KOPT-K1 (cell line): ENCODE measurements around the gene SAMD13.
"Not testable (repeated sequence)": the region's sequence is repeated elsewhere in the genome, so short reads cannot be mapped to it uniquely, and the experiment has no call there.

Experiments
- H3K27ac ChIP-seq: fragments of 200-600 bp; sonication (generic); 2 replicates; pipeline ENCODE4 v1.5.1; 2016; ENCODE audit warnings: antibody characterized with exemption, mild to moderate bottlenecking, low read depth, low read length; ENCODE audit not compliant: poor library complexity, severe bottlenecking
- H3K36me3 ChIP-seq: fragments of 200-600 bp; sonication (generic); 2 replicates; pipeline ENCODE4 v1.5.1; 2017; ENCODE audit warnings: antibody characterized with exemption, mild to moderate bottlenecking, low read length, moderate library complexity; ENCODE audit not compliant: insufficient read depth
- H3K9me3 ChIP-seq: fragments of 200-600 bp; sonication (generic); 2 replicates; pipeline ENCODE4 v1.5.1; 2017; ENCODE audit warnings: antibody characterized with exemption, low read length, mild to moderate bottlenecking; ENCODE audit not compliant: insufficient read depth, poor library complexity, severe bottlenecking

Gene SAMD13

DNA sequence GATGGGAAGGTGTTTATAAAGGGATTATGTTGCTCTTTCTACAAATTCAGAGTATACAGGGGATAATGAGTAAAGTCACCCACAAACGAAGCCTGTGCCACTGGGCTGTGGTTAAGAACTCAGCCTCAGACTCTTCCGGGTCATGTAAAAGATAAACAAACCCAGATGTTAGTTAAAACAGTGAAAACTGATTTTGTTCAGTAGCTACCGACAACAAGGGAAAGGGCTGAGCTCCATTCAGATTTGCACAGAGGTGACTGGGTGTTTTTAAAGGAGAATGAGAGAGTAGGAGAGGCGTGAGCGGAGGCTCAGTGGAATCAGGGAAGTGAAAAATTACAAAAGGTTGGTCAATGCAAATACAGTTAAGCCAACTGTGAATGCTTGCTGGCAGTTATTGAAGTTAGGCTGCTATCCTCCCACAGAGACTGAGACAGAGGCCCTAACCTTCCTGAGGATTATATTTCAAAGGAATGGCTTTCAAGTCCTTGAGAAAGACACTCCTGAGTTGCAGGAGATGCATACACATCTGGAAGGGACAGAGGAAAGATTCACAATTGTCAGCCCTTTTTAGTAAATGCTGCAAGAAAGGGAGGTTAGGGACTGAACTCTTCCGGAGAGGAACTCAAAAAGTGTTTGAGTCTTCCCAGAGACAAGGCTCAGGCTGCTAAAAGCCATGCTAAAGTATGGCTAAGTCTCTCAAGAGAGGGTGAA lies 29.9 kb upstream of the SAMD13 start:
- Histone ChIP-seq H3K36me3 (no peaks in the 10 kb centered on the region), H3K9me3 (no peaks in the 10 kb centered on the region), H3K27ac (peak overlapping the region; percentile 60)

DNA sequence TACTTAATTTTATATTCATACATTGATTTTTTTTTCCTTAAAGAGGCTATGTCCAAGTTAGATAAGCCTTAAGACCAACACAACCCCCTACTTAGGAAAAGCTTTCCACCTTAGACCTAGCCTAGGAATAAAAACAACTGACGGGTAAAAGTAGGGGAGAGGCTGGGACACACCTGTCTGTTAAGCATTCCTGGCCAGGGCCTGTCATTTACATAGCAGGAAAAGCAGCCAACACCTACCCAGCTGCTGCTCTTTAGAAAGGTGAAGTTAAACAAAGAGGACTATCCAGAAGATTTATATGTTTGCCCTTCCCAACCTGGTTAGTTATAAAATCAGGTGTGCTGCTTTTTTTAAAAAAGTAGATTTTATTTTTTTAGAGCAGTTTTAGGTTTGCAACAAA lies 29.1 kb upstream of the SAMD13 start:
- no peaks in the 10 kb centered on the region for H3K9me3 ChIP-seq
- H3K27ac ChIP-seq: no peak overlapping the region
- H3K36me3 ChIP-seq: no peaks in the 10 kb centered on the region

- Histone ChIP-seq H3K9me3 (no peaks in the 10 kb centered on the region), H3K27ac (no peak overlapping the region), H3K36me3 (no peaks in the 10 kb centered on the region)
These were observed 24.0 kb upstream of the SAMD13 start for GRCh38 chr1:84277343-84278059.

DNA sequence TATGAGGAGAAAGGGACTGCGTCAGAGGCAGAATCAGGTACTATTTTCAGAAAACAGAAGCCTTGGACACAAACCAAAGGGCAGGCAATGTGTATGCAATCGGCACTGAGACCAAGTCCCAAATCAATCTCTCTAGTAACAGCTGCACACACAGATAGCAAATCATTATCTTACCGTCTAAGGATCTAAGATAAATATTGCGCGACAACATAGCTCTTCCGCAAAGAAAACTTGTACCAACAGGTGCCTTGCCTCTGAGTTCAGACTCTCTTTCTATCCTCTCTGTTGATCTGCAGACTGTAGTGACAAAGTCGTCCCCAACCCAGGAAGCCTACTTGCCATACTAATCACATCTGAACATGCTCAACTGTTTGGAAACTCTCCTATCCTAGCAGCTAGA lies 22.6 kb upstream of the SAMD13 start:
- no peaks in the 10 kb centered on the region for H3K36me3 ChIP-seq
- no peak overlapping the region for H3K27ac ChIP-seq
- H3K9me3 ChIP-seq: no peaks in the 10 kb centered on the region

- H3K36me3 ChIP-seq: no peaks in the 10 kb centered on the region
- peaks cover 2% of the 10 kb centered on the region for H3K9me3 ChIP-seq
- no peak overlapping the region for H3K27ac ChIP-seq
These were observed 20.6 kb upstream of the SAMD13 start for GRCh38 chr1:84280912-84281311.

GRCh38 chr1:84282780-84283333 lies 18.7 kb upstream of the SAMD13 start:
- peaks cover 21% of the 10 kb centered on the region for H3K9me3 ChIP-seq
- no peak overlapping the region for H3K27ac ChIP-seq
- no peaks in the 10 kb centered on the region for H3K36me3 ChIP-seq

GRCh38 chr1:84283381-84283780 lies 18.1 kb upstream of the SAMD13 start:
- H3K27ac ChIP-seq: no peak overlapping the region

DNA sequence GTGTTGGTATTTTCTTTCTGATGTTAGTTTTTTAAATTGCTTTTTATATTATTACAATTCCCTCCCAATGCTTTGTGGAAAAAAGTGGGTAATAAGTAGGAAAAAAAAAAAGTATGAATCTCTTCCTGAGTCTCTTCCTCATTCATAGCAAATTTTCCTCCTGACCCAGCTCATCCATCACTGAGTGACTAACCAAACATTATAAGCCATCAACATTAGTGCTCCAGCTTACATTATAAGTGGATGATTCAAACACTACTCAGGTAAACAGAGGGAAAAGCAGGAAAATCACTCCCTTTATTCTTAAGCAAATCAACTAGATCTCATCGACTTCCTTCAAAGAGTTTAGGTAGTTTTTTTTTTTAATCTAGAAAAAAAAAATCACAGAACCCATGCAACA lies 15.4 kb upstream of the SAMD13 start:
- Histone ChIP-seq H3K36me3 (no peaks in the 10 kb centered on the region), H3K27ac (no peak overlapping the region), H3K9me3 (peaks cover 37% of the 10 kb centered on the region)

More at GRCh38 chr1:84283381-84283780, 18.1 kb upstream of the SAMD13 start:
- no peaks in the 10 kb centered on the region for H3K36me3 ChIP-seq
- H3K9me3 ChIP-seq: peaks cover 25% of the 10 kb centered on the region

GRCh38 chr1:84287389-84287788 lies 14.1 kb upstream of the SAMD13 start:
- H3K27ac ChIP-seq, H3K36me3 ChIP-seq: not testable (repeated sequence)
- H3K9me3 ChIP-seq: peaks cover 37% of the 10 kb centered on the region

DNA sequence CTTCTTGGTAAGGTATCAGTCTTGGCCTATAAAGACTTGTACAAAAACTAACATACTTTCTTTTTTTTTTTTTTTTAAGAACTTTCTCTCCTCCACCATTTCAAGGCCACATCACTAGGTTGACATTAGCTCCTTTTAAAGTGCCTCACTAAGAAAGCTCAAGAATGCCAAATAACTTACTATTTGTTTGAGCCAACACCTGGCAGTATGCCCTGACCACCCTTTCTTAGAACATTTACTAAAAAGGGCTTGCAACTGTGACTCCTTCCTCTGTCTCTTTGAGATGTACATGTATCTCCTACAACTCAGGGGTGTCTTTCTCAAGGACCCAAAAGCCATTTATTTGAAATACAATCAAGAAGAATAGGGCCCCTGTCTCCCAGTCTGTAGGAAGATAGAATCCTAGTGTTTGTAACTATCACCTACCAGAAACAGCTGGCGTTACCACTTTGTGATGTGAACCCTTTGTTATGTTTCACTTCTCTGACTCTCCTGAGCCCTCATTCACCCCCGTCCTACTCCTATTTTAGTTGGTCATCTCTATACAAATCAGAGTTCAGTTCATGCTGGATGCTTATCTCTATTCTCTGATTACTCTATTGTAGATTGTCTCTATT lies 12.2 kb upstream of the SAMD13 start:
- Histone ChIP-seq H3K36me3 (no peaks in the 10 kb centered on the region), H3K27ac (no peak overlapping the region), H3K9me3 (peaks cover 37% of the 10 kb centered on the region)

DNA sequence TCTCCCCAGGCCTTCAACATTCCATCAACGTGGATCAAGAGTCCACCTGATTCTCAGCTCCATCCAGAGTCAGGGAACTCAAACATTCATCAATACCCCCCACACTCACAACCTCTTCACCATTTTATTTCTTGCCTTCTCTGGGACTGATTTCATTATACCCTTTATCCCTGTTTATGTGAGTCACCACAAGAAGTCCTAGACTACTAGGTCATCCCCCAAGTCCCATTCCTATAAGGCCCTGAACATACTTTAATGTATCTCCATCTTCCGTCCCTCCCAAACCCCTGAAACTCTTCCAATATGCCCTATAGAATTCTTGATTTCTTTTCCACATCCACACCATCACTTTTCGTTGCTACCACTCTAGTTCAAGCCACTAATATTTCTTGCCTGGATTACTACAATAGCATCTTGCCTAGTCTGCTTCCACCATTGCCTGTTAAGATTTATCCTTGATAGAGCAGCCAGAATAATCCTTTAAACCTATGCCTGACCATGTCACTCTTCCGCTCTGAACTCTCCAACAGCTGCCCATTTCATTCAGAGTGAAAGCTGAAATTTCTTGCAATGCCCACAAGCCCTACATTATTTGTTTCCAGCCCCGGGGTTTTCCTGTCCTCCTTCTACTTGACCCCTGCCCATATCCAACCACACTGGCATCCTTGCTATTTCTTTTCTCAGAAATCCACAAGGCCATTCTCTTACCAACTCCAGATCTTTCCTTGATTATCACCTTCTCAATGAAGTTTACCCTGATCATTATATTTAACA lies 9.4 kb upstream of the SAMD13 start:
- H3K36me3 ChIP-seq: no peaks in the 10 kb centered on the region
- no peak overlapping the region for H3K27ac ChIP-seq
- H3K9me3 ChIP-seq: peaks cover 40% of the 10 kb centered on the region

DNA sequence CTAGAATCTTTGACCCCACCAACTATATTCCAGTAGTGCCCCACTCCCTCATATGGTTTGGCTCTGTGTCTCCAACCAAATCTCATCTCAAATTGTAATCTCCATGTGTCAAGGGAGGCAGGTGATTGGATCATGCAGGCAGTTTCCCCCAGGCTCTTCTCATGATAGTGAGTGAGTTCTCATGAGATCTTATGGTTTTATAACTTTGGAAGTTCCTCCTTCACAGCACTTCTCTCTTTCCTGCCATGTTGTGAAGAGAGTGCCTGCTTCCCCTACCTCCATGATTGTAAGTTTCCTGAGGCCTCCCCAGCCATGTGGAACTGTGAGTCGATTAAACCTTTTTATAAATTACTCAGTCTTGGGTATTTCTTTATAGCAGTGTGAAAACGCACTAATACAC lies 7.7 kb upstream of the SAMD13 start:
- Histone ChIP-seq H3K36me3 (no peaks in the 10 kb centered on the region), H3K27ac (peak overlapping the region; percentile 97), H3K9me3 (peaks cover 24% of the 10 kb centered on the region)

DNA sequence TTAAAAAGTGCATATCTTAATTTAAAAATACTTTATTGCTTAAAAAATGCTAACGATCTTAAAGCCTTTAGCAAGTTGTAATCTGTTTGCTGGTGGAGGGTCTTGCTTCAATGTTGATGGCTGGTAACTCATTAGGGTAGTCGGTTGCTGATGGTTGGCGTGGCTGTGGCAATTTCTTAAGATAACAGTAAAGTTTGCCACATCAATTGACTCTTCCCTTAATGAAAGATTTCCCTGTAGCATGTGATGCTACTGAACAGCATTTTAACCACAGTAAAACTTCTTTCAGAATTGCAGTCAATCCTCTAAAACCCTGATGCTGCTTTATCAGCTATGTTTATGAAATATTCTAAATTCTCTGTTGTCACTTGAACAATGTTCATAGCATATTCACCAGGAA lies 6.8 kb upstream of the SAMD13 start:
- Histone ChIP-seq H3K9me3 (peaks cover 16% of the 10 kb centered on the region), H3K27ac (peak overlapping the region; percentile 97), H3K36me3 (no peaks in the 10 kb centered on the region)

DNA sequence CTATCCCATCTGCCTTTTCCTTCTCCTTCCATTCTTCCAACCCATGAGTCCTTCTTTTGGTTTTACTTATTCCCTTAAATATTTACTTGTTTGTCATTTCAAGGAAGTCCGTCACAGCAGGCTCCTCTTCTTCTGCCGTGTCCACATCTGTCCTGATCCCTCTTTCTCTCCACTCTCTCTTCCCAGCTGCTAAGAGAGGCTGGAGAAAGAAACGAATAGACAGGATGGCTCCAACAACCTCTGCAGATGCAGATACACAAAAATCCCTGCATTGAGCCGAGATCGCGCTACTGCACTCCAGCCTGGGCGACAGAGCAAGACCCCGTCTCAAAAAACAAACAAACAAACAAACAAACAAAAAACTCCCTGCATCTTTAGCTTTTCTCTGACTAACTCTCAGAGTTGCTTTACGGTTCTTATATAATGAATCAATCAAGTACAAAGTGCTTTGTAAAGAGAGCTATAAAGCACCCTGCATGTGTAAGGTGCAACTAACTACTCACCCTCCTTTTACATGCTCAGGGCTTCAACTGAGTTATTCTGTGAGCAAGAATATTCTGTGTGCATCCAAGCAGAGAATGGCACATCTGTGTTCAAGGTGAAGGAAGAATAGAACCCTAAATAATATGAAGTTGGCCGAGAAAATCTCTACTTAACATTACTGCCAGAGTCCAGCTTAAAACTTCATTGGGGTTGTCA lies 3.8 kb upstream of the SAMD13 start:
- Histone ChIP-seq H3K27ac (peak overlapping the region; percentile 97), H3K9me3 (peaks cover 16% of the 10 kb centered on the region), H3K36me3 (no peaks in the 10 kb centered on the region)
